Peyer's patch (tissue), 4 donors: Measurements from ENCODE around the gene NLK. TPM values are rescaled to one million over a fixed set of nuclear protein-coding genes. Genes with fewer than 3 reads are reported as not detected.

Source experiments
- DNase-seq, 3 donors: peaks; one replicate each; pipeline ENCODE4 v3.0.0-alpha.2; 2017 to 2019
- H3K27ac ChIP-seq, 4 donors: fragments of 200-600 bp; sonication (generic); one replicate each; pipeline ENCODE4 v1.5.1; 2016 to 2019
- H3K27me3 ChIP-seq, 2 donors: fragments of 200-600 bp; sonication (generic); one replicate each; pipeline ENCODE4 v1.5.1; 2019
- H3K36me3 ChIP-seq, 3 donors: fragments of 200-600 bp; sonication (generic); one replicate each; pipeline ENCODE4 v1.5.1; 2016 to 2019
- H3K4me1 ChIP-seq, 4 donors: fragments of 200-600 bp; sonication (generic); one replicate each; pipeline ENCODE4 v1.5.1; 2016 to 2019
- H3K4me3 ChIP-seq, 4 donors: fragments of 200-600 bp; sonication (generic); 1 replicate in 3 of 4; 2 replicates in 1 of 4; pipeline ENCODE4 v1.5.1; 2016 to 2019; ENCODE audit warnings: mild to moderate bottlenecking in 1 of 4
- H3K9me3 ChIP-seq, 4 donors: fragments of 200-600 bp; sonication (generic); one replicate each; pipeline ENCODE4 v1.5.1; 2016 to 2019; ENCODE audit warnings: mild to moderate bottlenecking in 1 of 4
- POLR2A ChIP-seq, 2 donors: fragments of 450-650 bp; IDR thresholded peaks; one replicate each; pipeline ENCODE4 v1.5.1; 2017; ENCODE audit warnings: antibody characterized with exemption in 2 of 2, mild to moderate bottlenecking in 2 of 2, moderate library complexity in 2 of 2
- total RNA-seq, 4 donors: library from RNA; depleted of rRNA; stranded (reverse); fragments of >200 nt; gene quantifications; one replicate each; pipeline ENCODE4 v1.1.0, GENCODE V29; 2016
- TF ChIP-seq, protein P1 (sequence below), 6 experiments: fragments of 450-650 bp in 4 of 6; fragments of 200-600 bp in 2 of 6; sonication (generic) in 1 of 6; IDR thresholded peaks; one replicate each; pipeline ENCODE4 v1.5.1; 2017 to 2019; ENCODE audit warnings: antibody characterized with exemption in 6 of 6, mild to moderate bottlenecking in 3 of 6, moderate library complexity in 1 of 6

The NLK gene
- total RNA-seq, 4 donors from 2014 or later: 20.5 to 45.4 (median 27.1) TPM

DNA sequence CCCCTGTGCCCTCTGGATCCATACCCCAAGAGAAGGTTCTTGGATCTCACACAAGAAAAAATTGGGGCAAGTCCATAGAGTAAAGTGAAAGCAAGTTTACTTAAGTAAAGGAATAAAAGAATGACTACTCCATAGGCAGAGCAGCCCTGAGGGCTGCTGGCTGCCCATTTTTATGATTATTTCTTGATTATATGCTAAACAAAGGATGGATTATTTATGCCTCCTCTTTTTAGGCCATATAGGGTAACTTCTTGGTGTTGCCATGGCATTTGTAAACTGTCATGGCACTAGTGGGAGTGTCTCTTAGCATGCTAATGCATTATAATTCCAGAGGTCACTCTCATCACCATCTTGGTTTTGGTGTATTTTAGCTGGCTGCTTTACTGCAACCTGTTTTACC lies 70.8 kb downstream of the NLK start:
- peaks cover 0 to 5% (median 0%) of the 10 kb centered on the region in 4 donors for H3K4me1 ChIP-seq
- TF ChIP-seq, protein P1, sequence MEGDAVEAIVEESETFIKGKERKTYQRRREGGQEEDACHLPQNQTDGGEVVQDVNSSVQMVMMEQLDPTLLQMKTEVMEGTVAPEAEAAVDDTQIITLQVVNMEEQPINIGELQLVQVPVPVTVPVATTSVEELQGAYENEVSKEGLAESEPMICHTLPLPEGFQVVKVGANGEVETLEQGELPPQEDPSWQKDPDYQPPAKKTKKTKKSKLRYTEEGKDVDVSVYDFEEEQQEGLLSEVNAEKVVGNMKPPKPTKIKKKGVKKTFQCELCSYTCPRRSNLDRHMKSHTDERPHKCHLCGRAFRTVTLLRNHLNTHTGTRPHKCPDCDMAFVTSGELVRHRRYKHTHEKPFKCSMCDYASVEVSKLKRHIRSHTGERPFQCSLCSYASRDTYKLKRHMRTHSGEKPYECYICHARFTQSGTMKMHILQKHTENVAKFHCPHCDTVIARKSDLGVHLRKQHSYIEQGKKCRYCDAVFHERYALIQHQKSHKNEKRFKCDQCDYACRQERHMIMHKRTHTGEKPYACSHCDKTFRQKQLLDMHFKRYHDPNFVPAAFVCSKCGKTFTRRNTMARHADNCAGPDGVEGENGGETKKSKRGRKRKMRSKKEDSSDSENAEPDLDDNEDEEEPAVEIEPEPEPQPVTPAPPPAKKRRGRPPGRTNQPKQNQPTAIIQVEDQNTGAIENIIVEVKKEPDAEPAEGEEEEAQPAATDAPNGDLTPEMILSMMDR (IDR thresholded peaks at IDR 0.05): no peak
- TF ChIP-seq POLR2A (IDR thresholded peaks at IDR 0.05): no peak
- no peaks in the 10 kb centered on the region for H3K36me3 ChIP-seq
- H3K27ac ChIP-seq: no peak overlapping the region
- no peak overlapping the region for H3K4me3 ChIP-seq
- DNase-seq: no peak
- H3K9me3 ChIP-seq: no peaks in the 10 kb centered on the region
- no peaks in the 10 kb centered on the region for H3K27me3 ChIP-seq

DNA sequence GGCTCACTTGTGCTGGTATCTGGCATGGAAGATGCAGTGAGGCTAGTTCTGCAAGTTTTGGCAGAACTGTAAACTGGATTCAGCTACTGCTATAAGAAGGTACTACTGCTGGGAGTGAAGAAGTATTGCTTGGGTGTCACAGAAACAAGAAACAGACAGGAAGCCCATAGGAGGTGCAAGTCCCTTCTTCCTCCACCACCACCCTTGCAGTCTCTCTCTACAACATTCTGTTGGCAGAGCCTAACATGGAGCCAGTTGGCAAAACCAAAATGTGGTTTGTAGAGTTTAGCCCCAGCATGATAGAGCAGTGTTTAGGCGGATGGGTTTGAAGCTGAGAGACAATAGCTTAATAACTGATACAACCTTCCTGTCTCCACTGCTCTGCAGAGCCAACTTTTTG lies 72.6 kb downstream of the NLK start:
- Histone ChIP-seq H3K9me3 (no peaks in the 10 kb centered on the region), H3K36me3 (no peaks in the 10 kb centered on the region), H3K27ac (no peak overlapping the region), H3K4me3 (no peak overlapping the region), H3K4me1 (peaks cover 0 to 5% (median 0%) of the 10 kb centered on the region in 4 donors), H3K27me3 (no peaks in the 10 kb centered on the region)
- no peak for DNase-seq
- TF ChIP-seq, protein P1 (IDR thresholded peaks at IDR 0.05): no peak
- TF ChIP-seq POLR2A (IDR thresholded peaks at IDR 0.05): no peak

DNA sequence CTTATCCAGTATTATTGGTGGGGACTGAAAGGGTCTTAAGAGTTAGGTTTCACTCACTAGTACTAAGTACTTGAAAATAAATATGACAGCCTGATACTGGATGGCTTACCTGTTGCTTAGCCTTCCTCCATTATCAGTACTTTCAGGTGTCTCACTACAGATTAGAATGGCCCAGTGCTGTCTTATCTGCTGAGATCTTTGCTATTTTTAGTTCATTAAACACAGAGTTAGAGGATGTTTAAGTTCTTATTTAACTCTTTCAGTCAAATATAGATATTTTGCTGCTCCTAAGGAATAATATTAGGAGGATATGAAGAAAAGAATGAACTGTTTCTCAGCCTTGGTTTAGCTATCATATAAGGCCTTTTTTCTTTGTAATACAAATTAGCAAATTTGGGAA lies 74.8 kb downstream of the NLK start:
- no peaks in the 10 kb centered on the region for H3K9me3 ChIP-seq
- H3K27ac ChIP-seq: no peak overlapping the region
- H3K4me1 ChIP-seq: peaks cover 0 to 2% (median 0%) of the 10 kb centered on the region in 4 donors
- no peaks in the 10 kb centered on the region for H3K36me3 ChIP-seq
- no peak for TF ChIP-seq POLR2A (IDR thresholded peaks at IDR 0.05)
- TF ChIP-seq, protein P1 (IDR thresholded peaks at IDR 0.05): no peak
- H3K27me3 ChIP-seq: no peaks in the 10 kb centered on the region
- DNase-seq: no peak
- H3K4me3 ChIP-seq: no peak overlapping the region

DNA sequence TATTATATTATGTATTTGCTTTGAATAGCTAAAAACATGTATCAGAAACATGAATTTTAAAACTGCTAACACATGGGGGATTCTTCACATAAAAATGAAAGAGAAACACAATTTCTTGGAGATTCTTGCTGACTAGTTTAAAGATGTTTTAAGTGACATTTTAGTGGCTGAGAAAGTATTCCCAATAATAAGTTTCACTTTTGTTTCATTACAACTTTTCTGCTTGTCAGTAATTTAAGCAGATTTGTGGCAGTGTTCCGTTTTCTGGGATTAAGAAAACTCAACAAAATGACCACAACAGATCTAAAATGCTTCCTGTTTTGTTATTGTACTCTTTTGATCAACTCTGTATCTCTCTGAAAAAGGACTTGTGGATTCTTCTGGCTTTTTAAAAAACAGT lies 75.9 kb downstream of the NLK start:
- H3K9me3 ChIP-seq: no peaks in the 10 kb centered on the region
- no peak overlapping the region for H3K27ac ChIP-seq
- H3K27me3 ChIP-seq: no peaks in the 10 kb centered on the region
- no peak for TF ChIP-seq POLR2A (IDR thresholded peaks at IDR 0.05)
- TF ChIP-seq, protein P1 (IDR thresholded peaks at IDR 0.05): no peak
- no peaks in the 10 kb centered on the region for H3K4me1 ChIP-seq
- H3K4me3 ChIP-seq: no peak overlapping the region
- DNase-seq: no peak
- no peaks in the 10 kb centered on the region for H3K36me3 ChIP-seq

DNA sequence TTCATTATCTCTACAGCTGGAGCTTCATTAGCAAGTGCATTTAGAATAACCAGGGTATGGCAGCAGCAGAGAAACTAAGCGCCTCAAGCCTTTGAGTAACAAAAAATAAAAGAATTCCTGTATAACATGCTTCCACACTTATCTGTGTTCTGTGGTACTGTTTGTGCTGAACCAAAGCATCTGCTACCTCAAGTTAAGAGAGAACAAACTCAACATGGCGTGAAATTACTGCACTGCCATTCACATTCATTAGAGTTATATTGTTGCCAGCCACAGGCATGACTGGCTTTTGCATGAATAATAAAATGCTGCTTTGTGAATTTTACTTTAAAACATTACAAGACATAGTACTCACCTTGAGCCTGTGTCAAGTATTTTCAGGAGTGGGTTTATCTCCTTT lies 76.6 kb downstream of the NLK start:
- Histone ChIP-seq H3K4me3 (no peak overlapping the region), H3K4me1 (no peaks in the 10 kb centered on the region), H3K27ac (no peak overlapping the region), H3K27me3 (no peaks in the 10 kb centered on the region), H3K36me3 (no peaks in the 10 kb centered on the region), H3K9me3 (no peaks in the 10 kb centered on the region)
- DNase-seq: no peak
- TF ChIP-seq, protein P1 (IDR thresholded peaks at IDR 0.05): no peak
- TF ChIP-seq POLR2A (IDR thresholded peaks at IDR 0.05): no peak

DNA sequence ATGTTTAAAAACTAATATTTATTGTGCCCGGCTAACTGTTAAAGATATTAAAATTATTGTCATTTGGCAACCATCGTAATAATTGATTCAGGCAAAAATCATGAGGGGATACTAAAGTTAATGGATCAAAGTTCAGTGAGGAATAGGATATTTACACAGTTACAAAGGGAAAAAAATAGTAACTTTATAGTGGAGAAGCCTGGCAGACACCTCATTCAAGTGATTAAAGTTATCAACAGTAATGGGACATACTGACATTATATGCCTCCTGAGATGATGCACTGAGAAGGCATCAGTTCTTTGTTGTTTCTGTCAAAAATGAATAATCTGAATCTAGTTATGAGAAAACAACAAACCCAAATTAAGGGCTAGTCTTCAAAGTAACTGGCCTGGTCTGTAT lies 77.1 kb downstream of the NLK start:
- Histone ChIP-seq H3K27me3 (no peaks in the 10 kb centered on the region), H3K4me3 (no peak overlapping the region), H3K9me3 (no peaks in the 10 kb centered on the region), H3K36me3 (no peaks in the 10 kb centered on the region), H3K4me1 (no peaks in the 10 kb centered on the region), H3K27ac (no peak overlapping the region)
- DNase-seq: no peak
- no peak for TF ChIP-seq POLR2A (IDR thresholded peaks at IDR 0.05)
- TF ChIP-seq, protein P1 (IDR thresholded peaks at IDR 0.05): no peak
